Measurements from ENCODE around the gene CACNA1S. TPM values are rescaled to one million over a fixed set of nuclear protein-coding genes. Genes with fewer than 3 reads are reported as not detected.

Gene CACNA1S
- total RNA-seq, 4 donors from 2014 or later: not detected

- Histone ChIP-seq H3K9me3 (no peaks in the 10 kb centered on the region), H3K36me3 (no peaks in the 10 kb centered on the region), H3K4me3 (no peak overlapping the region), H3K4me1 (peaks cover 0 to 32% (median 0%) of the 10 kb centered on the region in 3 donors), H3K27me3 (peaks cover 19% of the 10 kb centered on the region), H3K27ac (no peak overlapping the region)
- TF ChIP-seq POLR2A (IDR thresholded peaks at IDR 0.05) (no peak), POLR2AphosphoS5 (IDR thresholded peaks at IDR 0.05) (no peak), EP300 (IDR thresholded peaks at IDR 0.05) (no peak), CTCF (IDR thresholded peaks at IDR 0.05) (no peak)
- WGBS, 2 donors (ENCODE audit: low coverage in 1 of 2): 89 to 94% methylated on average over 2 of the region's 2 CpGs
- ATAC-seq: no peak
Observed at GRCh38 chr1:201116091-201116490, 3.9 kb upstream of the CACNA1S start.

- Histone ChIP-seq H3K4me1 (peaks cover 0 to 32% (median 0%) of the 10 kb centered on the region in 3 donors), H3K4me3 (peak overlapping the region in 1 of 2 donors; percentile 64), H3K36me3 (no peaks in the 10 kb centered on the region), H3K27ac (no peak overlapping the region), H3K9me3 (no peaks in the 10 kb centered on the region), H3K27me3 (peaks cover 12% of the 10 kb centered on the region)
- 100% methylated on average over 2 to 4 of the region's 25 CpGs for WGBS, 2 donors (ENCODE audit: low coverage in 1 of 2)
- TF ChIP-seq CTCF (IDR thresholded peaks at IDR 0.05) (no peak), POLR2A (IDR thresholded peaks at IDR 0.05) (no peak), EP300 (IDR thresholded peaks at IDR 0.05) (no peak), POLR2AphosphoS5 (IDR thresholded peaks at IDR 0.05) (no peak)
- no peak for ATAC-seq
Observed at GRCh38 chr1:201115390-201115937, 3.2 kb upstream of the CACNA1S start.

GRCh38 chr1:201114245-201115131, 2.3 kb upstream of the CACNA1S start:
- H3K27ac ChIP-seq: peak overlapping the region in 3 of 4 donors; percentile 44 to 76 (median 74)
- TF ChIP-seq POLR2A (IDR thresholded peaks at IDR 0.05) (peak in 1 of 2 donors; percentile 37), POLR2AphosphoS5 (IDR thresholded peaks at IDR 0.05) (peak; percentile 68), EP300 (IDR thresholded peaks at IDR 0.05) (no peak), CTCF (IDR thresholded peaks at IDR 0.05) (peak in 3 of 4 experiments; percentile 82 to 93 (median 88))
- peaks cover 0 to 23% (median 0%) of the 10 kb centered on the region in 3 donors for H3K4me1 ChIP-seq
- ATAC-seq: peak; percentile 93
- no CpG with 5 or more reads among the region's 88 CpGs for WGBS, 2 donors (ENCODE audit: low coverage in 1 of 2)
- no peaks in the 10 kb centered on the region for H3K36me3 ChIP-seq
- peak overlapping the region; percentile 29 to 64 for H3K4me3 ChIP-seq
- H3K27me3 ChIP-seq: peaks cover 5% of the 10 kb centered on the region
- no peaks in the 10 kb centered on the region for H3K9me3 ChIP-seq

- H3K27me3 ChIP-seq: peaks cover 5% of the 10 kb centered on the region
- no peaks in the 10 kb centered on the region for H3K36me3 ChIP-seq
- H3K27ac ChIP-seq: peak overlapping the region in 2 of 4 donors; percentile 44 to 74
- peak overlapping the region in 1 of 2 donors; percentile 64 for H3K4me3 ChIP-seq
- TF ChIP-seq POLR2AphosphoS5 (IDR thresholded peaks at IDR 0.05): no peak
- no peak for TF ChIP-seq CTCF (IDR thresholded peaks at IDR 0.05)
- no peak for TF ChIP-seq POLR2A (IDR thresholded peaks at IDR 0.05)
- no peak for TF ChIP-seq EP300 (IDR thresholded peaks at IDR 0.05)
- peaks cover 0 to 19% (median 0%) of the 10 kb centered on the region in 3 donors for H3K4me1 ChIP-seq
- H3K9me3 ChIP-seq: no peaks in the 10 kb centered on the region
- no peak for ATAC-seq
- 49 to 66% methylated on average over 10 to 12 of the region's 17 CpGs for WGBS, 2 donors (ENCODE audit: low coverage in 1 of 2)
Observed at GRCh38 chr1:201113451-201114244, 1.4 kb upstream of the CACNA1S start.

Data from gastroesophageal sphincter (tissue), 4 donors.